ENCODE measurements around the gene TRMT13. TPM values are rescaled to one million over a fixed set of nuclear protein-coding genes. Genes with fewer than 3 reads are reported as not detected.

Gene TRMT13
- total RNA-seq, 1 experiment from 2014 or later: 19.4 TPM

GRCh38 chr1:100122177-100122576 lies 10.8 kb upstream of the TRMT13 start:
- H3K9ac ChIP-seq (ENCODE audit: extremely low read depth, insufficient read length, low read length): no peak overlapping the region
- no peak for TF ChIP-seq CTCF (conservative IDR thresholded peaks at IDR 0.05)
- H2BK5ac ChIP-seq (ENCODE audit: insufficient read length, low read length): no peak overlapping the region
- no peak overlapping the region for H2BK20ac ChIP-seq (ENCODE audit: low read depth, low read length, poor library complexity, severe bottlenecking)
- no peaks in the 10 kb centered on the region for H3K23me2 ChIP-seq (ENCODE audit: insufficient read length, low read depth, low read length, poor library complexity, severe bottlenecking)
- H4K20me1 ChIP-seq (ENCODE audit: control insufficient read depth, insufficient read depth, insufficient read length): no peaks in the 10 kb centered on the region
- peaks cover 16 to 34% (median 26%) of the 10 kb centered on the region in 3 experiments; a peak in 6 of 7 replicates for H3K36me3 Mint-ChIP-seq (ENCODE audit: insufficient read depth in 1 of 3, low read depth in 3 of 3)
- H3K79me2 ChIP-seq (ENCODE audit: insufficient read depth, low read length): no peaks in the 10 kb centered on the region; the same call in 1 of the 2 replicates
- no peak overlapping the region for H4K91ac ChIP-seq (ENCODE audit: insufficient read length, low read depth, low read length)
- no peaks in the 10 kb centered on the region for H3K27me3 Mint-ChIP-seq (ENCODE audit: low read depth)
- H2AK5ac ChIP-seq (ENCODE audit: insufficient read length, low read length): no peak overlapping the region
- no peak overlapping the region for H2BK12ac ChIP-seq (ENCODE audit: insufficient read length, low read depth, low read length)
- H3K79me1 ChIP-seq (ENCODE audit: insufficient read depth, low read depth, low read length, poor library complexity, severe bottlenecking): no peaks in the 10 kb centered on the region
- WGBS (ENCODE audit: extremely low coverage, insufficient read length, low lambda C conversion rate): no CpG with 5 or more reads among the region's 1 CpG
- H3K4me1 Mint-ChIP-seq: no peaks in the 10 kb centered on the region
- H3K14ac ChIP-seq (ENCODE audit: insufficient read depth, low read length): no peak overlapping the region
- no peak overlapping the region for H3K56ac ChIP-seq (ENCODE audit: insufficient read length, low read depth, low read length)
- H2AFZ ChIP-seq (ENCODE audit: low read length): no peak overlapping the region
- H3K4me3 Mint-ChIP-seq: no peak overlapping the region
- H3K4me1 ChIP-seq (ENCODE audit: insufficient read depth, low read length): no peaks in the 10 kb centered on the region
- H2BK15ac ChIP-seq (ENCODE audit: low read depth, low read length): no peak overlapping the region
- no peak for DNase-seq
- no peaks in the 10 kb centered on the region for H3K9me3 Mint-ChIP-seq
- no peaks in the 10 kb centered on the region for H3K9me3 ChIP-seq (ENCODE audit: control insufficient read depth, low read depth, low read length)
- no peak overlapping the region for H3K18ac ChIP-seq (ENCODE audit: insufficient read length, low read depth, low read length)
- no peak overlapping the region for H4K5ac ChIP-seq (ENCODE audit: insufficient read length, low read depth, low read length)
- no peak overlapping the region for H3T11ph ChIP-seq (ENCODE audit: low read length)
- H3K4me2 ChIP-seq (ENCODE audit: insufficient read depth, insufficient read length, low read length): no peak overlapping the region
- H2BK120ac ChIP-seq (ENCODE audit: low read depth, low read length, poor library complexity, severe bottlenecking): no peak overlapping the region
- no peak overlapping the region for H3K4ac ChIP-seq (ENCODE audit: low read depth, low read length)
- no peak overlapping the region for H3K23ac ChIP-seq (ENCODE audit: insufficient read length, low read depth, low read length)
- H3K27ac Mint-ChIP-seq: no peak overlapping the region
- no peak overlapping the region for H3K27ac ChIP-seq (ENCODE audit: insufficient read length, low read depth, low read length)
- no peaks in the 10 kb centered on the region for H3K27me3 ChIP-seq (ENCODE audit: insufficient read depth, low read length)
- no peak overlapping the region for H4K8ac ChIP-seq (replicated peaks; ENCODE audit: insufficient read length, low read depth, low read length)

Data from H9 (cell line).